Measurements from ENCODE around the gene SKP1.

DNA sequence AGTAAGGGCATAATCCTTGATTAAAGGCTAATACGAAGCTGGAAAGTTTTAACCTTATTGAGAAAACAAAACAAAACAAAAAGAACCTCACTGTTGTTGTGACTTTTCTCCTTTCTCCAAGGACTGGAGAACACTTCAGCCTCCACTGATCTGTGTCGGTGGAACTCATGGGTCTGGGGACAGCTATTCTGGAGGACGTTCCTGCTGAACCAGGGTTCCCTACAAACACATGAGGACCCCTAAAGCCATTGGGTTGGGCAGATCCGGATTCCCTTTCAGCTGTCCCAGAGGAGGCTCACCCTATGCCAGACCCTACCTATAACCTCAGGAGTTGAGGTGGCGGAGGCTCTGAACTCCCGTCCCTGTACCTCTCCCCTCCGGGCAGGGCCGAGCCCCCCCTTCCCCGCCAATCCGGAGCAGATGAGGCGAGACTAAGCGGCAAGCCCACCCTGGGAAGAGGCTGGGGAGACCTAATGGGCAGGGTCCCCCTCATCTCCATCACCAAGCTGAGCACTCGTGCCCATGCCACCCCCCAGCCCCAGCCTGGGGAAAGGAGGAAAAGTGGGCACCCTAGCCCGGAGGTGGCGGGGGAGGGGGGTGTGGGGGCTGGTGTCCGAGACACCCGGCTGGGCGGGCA lies 63.9 kb downstream of the SKP1 start:
- TF ChIP-seq, protein P1, sequence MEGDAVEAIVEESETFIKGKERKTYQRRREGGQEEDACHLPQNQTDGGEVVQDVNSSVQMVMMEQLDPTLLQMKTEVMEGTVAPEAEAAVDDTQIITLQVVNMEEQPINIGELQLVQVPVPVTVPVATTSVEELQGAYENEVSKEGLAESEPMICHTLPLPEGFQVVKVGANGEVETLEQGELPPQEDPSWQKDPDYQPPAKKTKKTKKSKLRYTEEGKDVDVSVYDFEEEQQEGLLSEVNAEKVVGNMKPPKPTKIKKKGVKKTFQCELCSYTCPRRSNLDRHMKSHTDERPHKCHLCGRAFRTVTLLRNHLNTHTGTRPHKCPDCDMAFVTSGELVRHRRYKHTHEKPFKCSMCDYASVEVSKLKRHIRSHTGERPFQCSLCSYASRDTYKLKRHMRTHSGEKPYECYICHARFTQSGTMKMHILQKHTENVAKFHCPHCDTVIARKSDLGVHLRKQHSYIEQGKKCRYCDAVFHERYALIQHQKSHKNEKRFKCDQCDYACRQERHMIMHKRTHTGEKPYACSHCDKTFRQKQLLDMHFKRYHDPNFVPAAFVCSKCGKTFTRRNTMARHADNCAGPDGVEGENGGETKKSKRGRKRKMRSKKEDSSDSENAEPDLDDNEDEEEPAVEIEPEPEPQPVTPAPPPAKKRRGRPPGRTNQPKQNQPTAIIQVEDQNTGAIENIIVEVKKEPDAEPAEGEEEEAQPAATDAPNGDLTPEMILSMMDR (IDR thresholded peaks at IDR 0.05; ENCODE audit: low read depth, low read length) = no peak
- TF ChIP-seq EZH2phosphoT487 (IDR thresholded peaks at IDR 0.05; ENCODE audit: low read depth) = no peak
